Activated T-cell treated with anti-CD3 and anti-CD28 coated beads, Interleukin-2, amount 50 U/mL, for 24 hours (primary cell): Measurements from ENCODE around the gene MASP1.

Source experiments
- DNase-seq: peaks from one replicate; pipeline ENCODE4 v3.0.0-alpha.2; 2020
- H3K27ac Mint-ChIP-seq: 2 replicates; pipeline ENCODE4 v1.8.0; 2020; ENCODE audit warnings: mild to moderate bottlenecking, mixed read lengths
- H3K27me3 Mint-ChIP-seq: 2 replicates; pipeline ENCODE4 v1.8.0; 2020; ENCODE audit warnings: mixed read lengths
- H3K36me3 Mint-ChIP-seq: 2 replicates; pipeline ENCODE4 v1.8.0; 2020; ENCODE audit warnings: low read depth, mixed read lengths
- H3K4me1 Mint-ChIP-seq: 2 replicates; pipeline ENCODE4 v1.8.0; 2020; ENCODE audit warnings: low read depth, mixed read lengths
- H3K4me3 Mint-ChIP-seq: 2 replicates; pipeline ENCODE4 v1.8.0; 2020; ENCODE audit warnings: mild to moderate bottlenecking, moderate library complexity, mixed read lengths
- H3K9me3 Mint-ChIP-seq: 2 replicates; pipeline ENCODE4 v1.8.0; 2020; ENCODE audit warnings: mixed read lengths

MASP1 gene

GRCh38 chr3:187186375-187186774, 105.2 kb downstream of the MASP1 start:
- no peak for DNase-seq
- Mint-ChIP-seq H3K27ac (no peak overlapping the region), H3K27me3 (peaks cover 28% of the 10 kb centered on the region), H3K9me3 (no peaks in the 10 kb centered on the region), H3K4me3 (no peak overlapping the region), H3K36me3 (no peaks in the 10 kb centered on the region), H3K4me1 (no peaks in the 10 kb centered on the region)

- H3K9me3 Mint-ChIP-seq = no peaks in the 10 kb centered on the region
- H3K27me3 Mint-ChIP-seq = peaks cover 22% of the 10 kb centered on the region
- H3K4me3 Mint-ChIP-seq = no peak overlapping the region
- DNase-seq = no peak
- no peaks in the 10 kb centered on the region for H3K4me1 Mint-ChIP-seq
- H3K27ac Mint-ChIP-seq = no peak overlapping the region
- H3K36me3 Mint-ChIP-seq = no peaks in the 10 kb centered on the region
Measured at GRCh38 chr3:187185759-187186158, 105.8 kb downstream of the MASP1 start.
